RWPE1 (cell line): ENCODE data around the gene CAD.
"Not testable (repeated sequence)": the region's sequence is repeated elsewhere in the genome, so short reads cannot be mapped to it uniquely, and the experiment has no call there.

Experiments used
- CTCF ChIA-PET: fragments of 350-600 bp; sonication (Branson Sonifier 250); formaldehyde crosslinking; extraction: SDS; loops from one replicate; lab custom pipeline; 2021; lab: Yijun Ruan, JAX
- POLR2A ChIA-PET: fragments of 400-600 bp; formaldehyde crosslinking; extraction: SDS; loops from one replicate; lab custom pipeline; 2020; ENCODE audit warnings: antibody characterized with exemption; ENCODE audit not compliant: low non-redundant PET; lab: Yijun Ruan, JAX
- DNase-seq: peaks from one replicate; pipeline ENCODE4 v3.0.0; 2012; ENCODE audit warnings: low spot score
- H3K27ac ChIP-seq: fragments of 450-650 bp; 2 replicates; pipeline ENCODE4 v1.5.1; 2017
- CTCF ChIP-seq: fragments of 450-650 bp; conservative IDR thresholded peaks from 2 replicates; pipeline ENCODE4 v1.5.1; 2017; ENCODE audit warnings: low read depth, mild to moderate bottlenecking

The CAD gene

GRCh38 chr2:27271631-27272340 lies 54.6 kb downstream of the CAD start:
- CTCF ChIA-PET, result interaction anchor here (0.6 to 0.8 kb wide), 2 partner anchors 8 to 222 kb away, joined by 3 to 4 read pairs; no protein-coding TSS in a partner anchor
- POLR2A ChIA-PET, result no interaction called here
- no peak for TF ChIP-seq CTCF
- no peak for DNase-seq
- H3K27ac ChIP-seq, result no peak overlapping the region

GRCh38 chr2:27272537-27273522 lies 55.7 kb downstream of the CAD start:
- DNase-seq, H3K27ac ChIP-seq: not testable (repeated sequence)
- ChIA-PET POLR2A (interaction anchor here (0.6 kb wide), 1 partner anchor 91 kb away, joined by 3 read pairs; no protein-coding TSS in a partner anchor), CTCF (interaction anchor here (0.5 to 0.9 kb wide), 3 partner anchors 9 to 30 kb away, joined by 3 to 4 read pairs (median 3); partner anchors contain the start of gene TRIM54)

GRCh38 chr2:27275211-27276150 lies 58.3 kb downstream of the CAD start, which contains the start of gene DNAJC5G:
Gene DNAJC5G (plus strand): TSS chr2:27275433. CDS start chr2:27276729, 1,296 bp downstream.
- ChIA-PET POLR2A (no interaction called here), CTCF (no interaction called here)
- TF ChIP-seq CTCF, result no peak
- H3K27ac ChIP-seq, result no peak within 1 kb of the TSS
- no peak for DNase-seq

GRCh38 chr2:27278010-27278409 lies 60.8 kb downstream of the CAD start:
- CTCF ChIA-PET, result interaction anchor here (0.6 kb wide), 1 partner anchor 13 kb away, joined by 3 read pairs; no protein-coding TSS in a partner anchor
- POLR2A ChIA-PET, result no interaction called here
- no peak for DNase-seq
- no peak overlapping the region for H3K27ac ChIP-seq
- no peak for TF ChIP-seq CTCF

- CTCF ChIA-PET, result interaction anchor here (0.6 to 4.0 kb wide), 7 partner anchors 15 to 373 kb away, joined by 3 to 36 read pairs (median 6); no protein-coding TSS in a partner anchor
- no peak for TF ChIP-seq CTCF
- no peak overlapping the region for H3K27ac ChIP-seq
- DNase-seq, result no peak
- POLR2A ChIA-PET, result interaction anchor here (0.6 kb wide), 1 partner anchor 38 kb away, joined by 6 read pairs; no protein-coding TSS in a partner anchor
Observed at GRCh38 chr2:27280826-27281225, 63.7 kb downstream of the CAD start.

GRCh38 chr2:27281442-27281841 lies 64.3 kb downstream of the CAD start:
- CTCF ChIA-PET, result interaction anchor here (0.6 to 4.0 kb wide), 5 partner anchors 8 to 473 kb away, joined by 3 to 36 read pairs (median 13); no protein-coding TSS in a partner anchor
- POLR2A ChIA-PET, result interaction anchor here (0.6 kb wide), 1 partner anchor 39 kb away, joined by 6 read pairs; no protein-coding TSS in a partner anchor

More at GRCh38 chr2:27281442-27281841, 64.3 kb downstream of the CAD start:
- no peak overlapping the region for H3K27ac ChIP-seq
- no peak for TF ChIP-seq CTCF
- DNase-seq, result no peak
